GM21786 (cell line): ENCODE data around the gene ANKRD33B.
"Not testable (repeated sequence)": the region's sequence is repeated elsewhere in the genome, so short reads cannot be mapped to it uniquely, and the experiment has no call there.

Source experiments
- ATAC-seq: cut with Tn5 transposase; IDR thresholded peaks from one replicate; pipeline ENCODE4 v1.9.1; 2021; ENCODE audit not compliant: unreplicated experiment

Gene ANKRD33B

DNA sequence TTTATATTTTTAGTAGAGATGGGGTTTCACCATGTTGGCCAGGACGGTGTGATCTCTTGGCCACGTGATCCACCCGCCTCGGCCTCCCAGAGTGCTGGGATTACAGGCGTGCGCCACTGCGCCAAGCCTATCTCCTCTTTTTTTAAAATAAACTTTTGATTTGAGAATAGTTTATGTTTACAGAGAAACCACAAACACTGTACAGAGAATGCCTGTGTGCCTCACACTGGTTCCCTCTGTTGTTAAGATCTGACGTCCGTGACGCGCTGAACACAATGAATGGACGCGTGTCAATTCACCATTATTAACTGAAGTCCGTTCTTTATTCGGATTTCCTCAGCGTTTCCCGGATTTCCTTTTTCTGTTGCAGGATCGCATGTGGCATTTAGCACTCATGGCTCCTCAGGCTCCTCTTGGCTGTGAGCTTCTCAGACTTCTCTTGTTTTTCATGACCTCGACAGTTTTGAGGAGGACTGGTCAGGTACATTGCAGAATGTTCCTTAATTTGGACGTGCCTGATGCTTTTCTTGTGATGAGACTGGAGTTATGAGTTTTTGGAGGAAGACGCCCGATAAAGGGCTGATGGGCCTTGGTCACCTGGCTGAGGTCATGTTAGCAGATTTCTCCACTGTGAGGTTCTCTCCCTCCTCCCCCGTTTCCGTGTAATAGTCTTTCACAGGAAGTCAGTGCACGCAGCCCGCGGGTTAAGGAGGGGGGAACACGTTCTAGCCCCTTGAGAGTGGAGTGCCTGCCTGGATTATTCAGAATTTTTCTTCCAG, 69.6 kb downstream of the ANKRD33B start:
- no peak for ATAC-seq

DNA sequence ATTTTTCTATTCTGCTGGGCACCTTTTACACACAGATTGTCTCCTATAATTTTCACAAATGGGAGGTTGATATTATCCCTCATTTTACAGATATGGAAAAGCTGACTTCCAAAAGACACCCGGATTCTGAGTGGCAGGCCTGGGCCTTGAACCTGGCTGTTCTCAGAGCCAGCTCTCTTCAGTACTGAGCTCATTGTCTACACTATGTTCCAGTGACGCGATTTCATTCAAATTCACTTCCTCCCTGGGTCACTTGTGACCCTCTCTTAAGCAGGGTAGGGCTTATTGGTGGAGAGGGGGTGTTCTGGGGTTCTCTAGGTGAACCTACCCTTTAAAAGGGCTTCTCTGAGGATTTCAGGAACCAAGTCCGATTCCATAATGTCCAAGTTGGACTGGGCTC, 70.2 kb downstream of the ANKRD33B start:
- ATAC-seq, result no peak

DNA sequence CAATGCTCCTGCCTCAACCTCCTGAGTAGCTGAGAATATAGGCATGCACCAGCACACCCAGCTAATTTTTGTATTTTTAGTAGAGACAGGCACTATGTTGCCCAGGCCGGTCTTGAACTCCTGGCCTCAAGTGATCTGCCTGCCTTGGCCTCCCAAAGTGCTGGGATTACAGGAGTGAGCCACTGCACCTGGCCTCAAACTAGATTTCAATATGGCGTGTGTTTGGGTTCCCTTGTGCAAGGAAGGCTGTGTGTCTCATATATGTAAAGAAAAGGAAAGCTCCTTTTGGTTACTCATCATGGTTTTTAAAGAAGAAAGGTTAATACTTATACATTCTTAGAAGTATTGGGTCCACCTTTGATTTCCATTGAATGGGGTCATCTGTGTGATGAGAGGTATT, 70.7 kb downstream of the ANKRD33B start:
- ATAC-seq, result no peak

DNA sequence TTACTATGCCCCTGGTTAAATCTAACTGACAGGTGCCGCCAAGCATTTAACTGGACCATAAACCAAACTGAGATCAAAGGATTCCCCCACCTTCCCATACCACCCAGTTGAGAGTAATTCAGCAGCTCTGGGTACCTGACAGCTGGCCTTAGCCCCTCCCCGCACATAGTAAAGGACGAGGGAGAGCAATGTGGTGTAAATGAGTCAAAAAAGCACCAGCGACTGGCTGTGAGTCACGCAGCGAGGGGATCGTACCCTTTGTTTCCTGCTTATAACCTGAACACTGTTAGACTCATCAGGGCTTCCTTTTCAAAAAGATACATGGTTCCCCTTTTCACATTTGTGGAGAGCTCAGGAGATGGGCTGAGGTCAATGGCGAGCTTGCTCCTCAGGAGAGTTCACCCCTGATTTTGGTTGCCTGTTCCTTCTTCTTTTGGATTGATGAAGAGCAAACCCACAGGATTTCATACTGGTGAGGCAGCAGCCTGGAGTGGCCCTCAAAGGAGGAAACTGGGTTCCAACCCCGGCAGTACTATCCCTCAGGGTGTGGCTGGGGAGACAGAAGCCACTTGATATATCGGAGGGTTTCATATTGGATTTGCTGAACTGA, 71.5 kb downstream of the ANKRD33B start:
- peak; percentile 70 for ATAC-seq

- ATAC-seq, result no peak
Observed at GRCh38 chr5:10635867-10636350, 72.0 kb downstream of the ANKRD33B start.

DNA sequence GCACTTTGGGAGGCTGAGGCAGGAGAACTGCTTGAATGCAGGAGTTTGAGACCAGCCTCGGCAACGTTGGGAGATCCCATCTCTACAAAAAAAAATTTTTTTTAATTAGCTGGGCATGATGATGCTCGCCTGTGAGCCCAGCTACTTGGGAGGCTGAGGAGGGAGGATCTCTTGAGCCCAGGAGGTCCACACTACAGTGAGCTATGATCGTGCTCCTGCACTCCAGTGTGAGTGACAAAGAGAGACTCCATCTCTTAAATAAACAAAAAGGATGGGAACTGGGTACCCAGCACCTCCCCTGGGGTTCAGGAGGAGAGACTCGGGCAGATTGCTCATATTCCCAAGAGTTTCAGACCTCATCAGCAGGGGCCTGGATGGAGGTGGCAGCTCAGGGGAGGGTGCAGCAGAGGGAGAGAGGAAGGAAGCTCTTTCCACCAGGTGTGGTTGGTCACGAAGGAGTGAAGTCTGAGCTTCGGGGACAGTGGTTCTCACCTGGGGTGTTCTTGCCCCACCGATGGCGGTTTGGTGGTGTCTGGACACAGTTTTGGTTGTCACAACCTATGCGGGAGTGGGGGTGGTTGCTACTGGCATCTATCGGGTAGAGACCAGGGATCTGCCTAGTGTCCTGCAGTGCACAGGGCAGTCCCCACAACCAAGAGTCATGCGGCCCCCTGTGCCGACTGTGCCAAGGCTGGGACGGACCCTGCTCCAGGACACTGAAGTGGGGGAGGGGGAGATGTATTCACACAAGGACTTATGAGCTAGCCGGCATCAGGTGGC, 72.7 kb downstream of the ANKRD33B start:
- ATAC-seq, result no peak

- no peak for ATAC-seq
Observed at GRCh38 chr5:10637944-10638343, 74.1 kb downstream of the ANKRD33B start.

DNA sequence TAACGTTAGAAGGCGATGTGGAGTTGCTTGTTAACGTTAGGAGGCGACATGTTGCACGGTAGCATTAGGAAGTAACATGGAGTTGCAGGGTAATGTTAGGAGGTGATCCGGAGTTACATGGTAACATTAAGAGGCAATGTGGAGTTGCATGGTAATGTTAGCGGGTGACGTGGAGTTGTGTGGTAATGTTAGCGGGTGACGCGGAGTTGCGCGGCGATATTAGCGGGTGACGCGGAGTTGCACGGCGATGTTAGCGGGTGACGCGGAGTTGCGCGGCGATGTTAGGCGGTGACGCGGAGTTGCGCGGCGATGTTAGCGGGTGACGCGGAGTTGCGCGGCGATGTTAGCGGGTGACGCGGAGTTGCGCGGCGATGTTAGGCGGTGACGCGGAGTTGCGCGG, 74.9 kb downstream of the ANKRD33B start:
- ATAC-seq, result not testable (repeated sequence)

DNA sequence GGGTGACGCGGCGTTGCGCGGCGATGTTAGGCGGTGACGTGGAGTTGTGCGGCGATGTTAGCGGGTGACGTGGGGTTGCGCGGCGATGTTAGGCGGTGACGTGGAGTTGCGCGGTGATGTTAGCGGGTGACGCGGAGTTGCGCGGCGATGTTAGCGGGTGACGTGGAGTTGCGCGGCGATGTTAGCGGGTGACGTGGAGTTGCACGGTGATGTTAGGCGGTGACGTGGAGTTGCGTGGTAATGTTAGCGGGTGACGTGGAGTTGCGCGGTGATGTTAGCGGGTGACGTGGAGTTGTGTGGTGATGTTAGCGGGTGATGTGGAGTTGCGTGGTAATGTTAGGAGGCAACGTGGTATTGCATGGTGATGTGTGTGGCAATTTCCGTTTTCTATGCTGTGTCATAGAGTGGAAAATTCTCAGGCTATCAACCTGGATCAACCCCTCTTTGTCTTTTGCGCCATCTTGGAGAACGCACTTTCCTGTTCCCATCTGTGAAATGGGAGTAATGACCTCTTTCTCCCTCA, 76.0 kb downstream of the ANKRD33B start:
- ATAC-seq, result no peak

DNA sequence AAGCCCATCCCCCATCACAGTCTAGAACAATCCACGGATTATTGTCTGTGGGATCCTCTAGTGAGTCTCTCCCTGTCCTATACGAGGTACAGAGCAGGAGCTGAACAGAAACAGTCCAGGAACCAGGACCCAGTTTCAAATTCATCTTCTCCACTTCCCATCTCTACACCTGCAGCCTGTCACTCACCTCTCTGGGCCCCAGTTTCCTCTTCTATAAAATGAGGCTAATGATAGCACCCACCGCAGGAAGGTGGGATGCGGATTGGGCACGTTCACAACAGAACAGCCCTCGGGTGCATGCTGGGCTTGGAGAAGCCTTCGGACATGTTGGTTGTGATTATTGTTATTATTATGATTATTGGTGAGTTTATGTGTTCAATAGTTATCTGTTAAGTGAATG, 78.5 kb downstream of the ANKRD33B start:
- no peak for ATAC-seq

GRCh38 chr5:10644192-10644591, 80.3 kb downstream of the ANKRD33B start:
- no peak for ATAC-seq

DNA sequence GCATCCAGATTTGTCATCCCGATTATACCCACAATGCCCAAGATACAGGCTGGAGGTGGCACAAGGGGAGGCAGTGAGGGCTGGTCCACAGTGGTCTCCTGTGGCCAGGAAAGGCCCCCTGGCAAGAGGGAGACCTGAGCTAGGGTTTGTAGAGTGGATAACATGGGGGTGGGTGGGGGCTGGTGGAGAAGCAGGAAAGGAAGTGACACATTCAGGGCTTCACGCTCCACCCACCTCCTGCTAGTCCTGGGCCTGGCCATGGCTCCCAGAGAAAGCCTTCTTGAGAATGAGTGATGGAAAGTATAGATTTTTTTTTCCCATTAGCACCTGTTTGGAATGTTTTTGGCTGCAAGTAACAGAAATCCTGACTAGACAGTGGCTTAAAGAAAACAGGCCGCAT, 81.3 kb downstream of the ANKRD33B start:
- no peak for ATAC-seq

DNA sequence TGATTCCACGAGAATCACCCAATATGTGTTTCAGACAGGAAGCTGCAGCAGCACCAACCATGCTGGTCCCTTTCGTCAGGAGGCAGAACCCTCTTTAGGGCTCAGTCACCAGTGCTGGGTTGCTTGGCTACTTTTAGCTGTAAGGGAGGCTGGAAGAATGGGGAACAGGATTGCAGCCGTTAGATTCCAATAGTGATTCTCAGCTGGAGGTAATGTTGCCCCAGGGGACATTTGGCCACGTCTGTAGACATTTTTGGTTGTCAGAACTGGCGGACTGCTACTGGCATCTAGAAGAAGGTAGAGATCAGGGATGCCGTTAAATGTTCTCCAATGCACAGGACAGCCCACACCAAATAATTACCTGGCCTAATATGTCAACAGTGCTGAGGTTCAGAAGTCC, 81.8 kb downstream of the ANKRD33B start:
- ATAC-seq, result no peak

DNA sequence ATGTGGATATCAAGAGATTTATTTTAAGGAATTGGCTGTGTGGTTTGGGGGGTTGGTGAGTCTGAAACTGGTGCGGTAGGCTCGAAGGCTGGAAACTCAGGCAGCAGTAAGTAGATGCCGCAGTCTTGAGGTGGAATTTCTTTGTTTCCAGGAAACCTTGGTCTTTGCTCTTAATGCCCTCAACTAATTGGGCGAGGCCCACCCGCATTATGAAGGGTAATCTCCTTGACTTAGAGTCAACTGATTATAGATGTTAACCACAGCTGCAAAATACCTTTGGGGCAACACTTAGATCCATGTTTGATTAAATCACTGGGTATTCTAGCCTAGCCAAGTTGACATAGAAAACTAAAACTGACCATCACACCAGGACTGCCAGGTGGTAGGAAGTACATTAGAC, 83.8 kb downstream of the ANKRD33B start:
- ATAC-seq, result no peak

DNA sequence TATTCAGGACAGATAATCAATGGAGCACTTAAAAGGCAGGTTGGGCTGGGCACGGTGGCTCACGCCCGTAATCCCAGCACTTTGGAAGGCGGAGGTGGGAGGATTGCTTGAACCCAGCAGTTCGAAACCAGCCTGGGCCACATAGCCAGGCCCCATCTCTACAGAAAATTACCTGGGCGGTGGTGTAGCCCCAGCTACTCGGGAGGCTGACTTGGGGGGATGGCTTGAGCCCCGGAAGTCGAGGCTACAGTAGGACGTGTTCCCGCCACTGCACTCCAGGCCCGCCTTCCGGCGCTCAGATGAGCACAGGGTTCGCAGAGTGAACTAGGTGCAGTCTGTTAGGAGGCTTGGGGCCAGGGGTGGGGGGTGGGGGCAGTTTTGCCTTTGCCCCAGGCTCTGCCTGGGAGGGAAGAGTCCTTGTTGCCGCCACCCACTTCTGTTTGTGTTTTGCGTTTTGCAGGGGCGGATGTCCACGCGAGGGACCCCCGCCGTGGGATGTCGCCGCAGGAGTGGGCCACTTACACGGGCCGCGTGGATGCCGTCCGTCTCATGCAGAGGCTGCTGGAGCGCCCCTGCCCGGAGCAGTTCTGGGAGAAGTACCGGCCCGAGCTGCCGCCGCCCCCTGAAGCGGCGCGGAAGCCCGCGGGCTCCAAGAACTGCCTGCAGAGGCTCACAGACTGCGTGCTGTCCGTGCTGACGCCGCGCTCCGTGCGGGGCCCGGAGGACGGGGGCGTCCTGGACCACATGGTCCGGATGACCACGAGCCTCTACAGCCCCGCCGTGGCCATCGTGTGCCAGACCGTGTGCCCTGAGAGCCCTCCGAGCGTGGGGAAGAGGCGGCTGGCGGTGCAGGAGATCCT, 85.2 kb downstream of the ANKRD33B start:
- ATAC-seq, result no peak

- ATAC-seq, result no peak
Observed at GRCh38 chr5:10649666-10650380, 86.0 kb downstream of the ANKRD33B start.

GRCh38 chr5:10652151-10652550, 88.3 kb downstream of the ANKRD33B start:
- ATAC-seq, result no peak

- no peak for ATAC-seq
Observed at GRCh38 chr5:10652606-10653005, 88.7 kb downstream of the ANKRD33B start.

DNA sequence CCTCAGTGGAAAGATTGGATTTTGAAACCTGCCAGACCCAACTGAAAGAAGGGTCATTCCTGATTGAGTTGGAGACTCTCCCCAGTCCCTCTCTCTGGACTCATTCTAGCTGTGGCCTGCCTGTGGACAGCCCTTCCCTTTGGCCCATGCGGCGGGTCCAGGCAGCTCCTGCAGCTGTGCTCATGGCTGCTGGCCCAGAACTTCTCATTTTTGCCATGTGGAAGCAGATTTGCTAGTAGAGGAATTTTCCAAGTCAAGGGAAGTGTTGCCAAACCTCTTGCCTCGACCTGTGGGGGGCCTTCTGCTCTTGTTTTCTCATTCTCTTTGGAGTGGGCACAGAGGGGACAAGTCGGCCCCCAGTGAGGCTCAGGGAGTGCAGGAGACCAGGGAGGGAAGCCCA, 89.2 kb downstream of the ANKRD33B start:
- ATAC-seq, result no peak
